ENCODE measurements around the gene GIPC3.

- TF ChIP-seq SUZ12 (IDR thresholded peaks at IDR 0.05; ENCODE audit: low read length): no peak
- TF ChIP-seq SIN3A (conservative IDR thresholded peaks at IDR 0.05 in 1 of 2, IDR thresholded peaks at IDR 0.05 in 1 of 2; ENCODE audit: low read depth in 1 of 2, low read length in 2 of 2): no peak
- no peak for TF ChIP-seq CTCF (IDR thresholded peaks at IDR 0.05; ENCODE audit: control extremely low read depth in 1 of 3, insufficient read depth in 1 of 3, low read depth in 1 of 3, low read length in 3 of 3)
- no peak for TF ChIP-seq EZH2 (IDR thresholded peaks at IDR 0.05; ENCODE audit: low read depth, low read length, severe bottlenecking)
- no peak for TF ChIP-seq NRF1 (IDR thresholded peaks at IDR 0.05; ENCODE audit: low read depth, low read length)
- no peak for TF ChIP-seq SRF (IDR thresholded peaks at IDR 0.05; ENCODE audit: low read depth, low read length)
- no peak for TF ChIP-seq BACH1 (IDR thresholded peaks at IDR 0.05; ENCODE audit: low read length)
These were observed 20.1 kb downstream of the GIPC3 start for GRCh38 chr19:3605361-3605760.
